ENCODE results near the gene MR1.

DNA sequence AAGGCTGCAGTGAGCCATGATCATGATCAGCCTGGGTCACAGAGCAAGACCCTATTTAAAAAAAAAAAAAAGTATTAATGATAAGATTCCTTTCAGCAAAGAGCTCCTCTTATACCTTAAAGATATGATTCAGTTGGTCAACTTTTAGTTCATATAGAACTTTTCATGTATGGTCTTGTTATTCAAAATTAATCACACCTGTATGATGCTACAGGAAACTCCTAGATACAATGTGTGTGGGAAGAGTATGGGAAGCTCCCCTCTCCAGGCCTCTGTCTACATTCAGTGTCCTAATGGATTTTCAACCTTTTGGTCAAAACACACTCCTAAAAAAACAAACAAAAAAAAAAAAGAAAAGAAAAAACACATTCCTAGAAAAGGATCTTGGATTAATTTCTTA, 17.1 kb downstream of the MR1 start:
- TF ChIP-seq, protein P1, sequence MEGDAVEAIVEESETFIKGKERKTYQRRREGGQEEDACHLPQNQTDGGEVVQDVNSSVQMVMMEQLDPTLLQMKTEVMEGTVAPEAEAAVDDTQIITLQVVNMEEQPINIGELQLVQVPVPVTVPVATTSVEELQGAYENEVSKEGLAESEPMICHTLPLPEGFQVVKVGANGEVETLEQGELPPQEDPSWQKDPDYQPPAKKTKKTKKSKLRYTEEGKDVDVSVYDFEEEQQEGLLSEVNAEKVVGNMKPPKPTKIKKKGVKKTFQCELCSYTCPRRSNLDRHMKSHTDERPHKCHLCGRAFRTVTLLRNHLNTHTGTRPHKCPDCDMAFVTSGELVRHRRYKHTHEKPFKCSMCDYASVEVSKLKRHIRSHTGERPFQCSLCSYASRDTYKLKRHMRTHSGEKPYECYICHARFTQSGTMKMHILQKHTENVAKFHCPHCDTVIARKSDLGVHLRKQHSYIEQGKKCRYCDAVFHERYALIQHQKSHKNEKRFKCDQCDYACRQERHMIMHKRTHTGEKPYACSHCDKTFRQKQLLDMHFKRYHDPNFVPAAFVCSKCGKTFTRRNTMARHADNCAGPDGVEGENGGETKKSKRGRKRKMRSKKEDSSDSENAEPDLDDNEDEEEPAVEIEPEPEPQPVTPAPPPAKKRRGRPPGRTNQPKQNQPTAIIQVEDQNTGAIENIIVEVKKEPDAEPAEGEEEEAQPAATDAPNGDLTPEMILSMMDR (optimal IDR thresholded peaks at IDR 0.05 in 1 of 3, IDR thresholded peaks at IDR 0.05 in 1 of 3, conservative IDR thresholded peaks at IDR 0.05 in 1 of 3; ENCODE audit: extremely low read depth in 1 of 3, insufficient read depth in 2 of 3, low read length in 3 of 3), result no peak
- TF ChIP-seq EZH2 (IDR thresholded peaks at IDR 0.05; ENCODE audit: low read length), result no peak
